GM12874 (cell line): ENCODE data around the gene ARHGEF16.

Experiments
- CTCF ChIP-seq: IDR thresholded peaks from 2 replicates; pipeline ENCODE4 v1.5.1; 2011; ENCODE audit warnings: low read depth, mild to moderate bottlenecking, control low read depth, low read length, moderate library complexity; ENCODE audit not compliant: insufficient read depth

The ARHGEF16 gene

GRCh38 chr1:3464649-3465025 lies 10.2 kb downstream of the ARHGEF16 start:
- TF ChIP-seq CTCF, result no peak

GRCh38 chr1:3465091-3465934 lies 10.8 kb downstream of the ARHGEF16 start:
- no peak for TF ChIP-seq CTCF

GRCh38 chr1:3465935-3466321 lies 11.5 kb downstream of the ARHGEF16 start:
- no peak for TF ChIP-seq CTCF

GRCh38 chr1:3466366-3467075 lies 12.1 kb downstream of the ARHGEF16 start:
- TF ChIP-seq CTCF, result no peak

- no peak for TF ChIP-seq CTCF
Measured at GRCh38 chr1:3467096-3468036, 12.9 kb downstream of the ARHGEF16 start.

- no peak for TF ChIP-seq CTCF
Measured at GRCh38 chr1:3468236-3469103, 14.0 kb downstream of the ARHGEF16 start.
